ENCODE data around the gene ANKRD12. TPM values are rescaled to one million over a fixed set of nuclear protein-coding genes. Genes with fewer than 3 reads are reported as not detected.

ANKRD12 gene
- total and polyA plus RNA-seq, 2 experiments from 2014 or later: 23.9 to 92.4 TPM

GRCh38 chr18:9140984-9141383, 4.4 kb downstream of the ANKRD12 start:
- Mint-ChIP-seq H3K36me3 (ENCODE audit: low read depth) (no peaks in the 10 kb centered on the region), H3K9me3 (no peaks in the 10 kb centered on the region), H3K27me3 (ENCODE audit: insufficient read depth, low read depth, poor library complexity) (peaks cover 8% of the 10 kb centered on the region), H3K4me1 (peaks cover 22% of the 10 kb centered on the region), H3K27ac (no peak overlapping the region; the same call in 1 of the 2 replicates), H3K4me3 (no peak overlapping the region)
- TF ChIP-seq ZNF114 (CRISPR knock-in tag; IDR thresholded peaks at IDR 0.05): no peak
- no peak for TF ChIP-seq REST (IDR thresholded peaks at IDR 0.05; ENCODE audit: unreplicated experiment)
- TF ChIP-seq CREB1 (CRISPR knock-in tag; IDR thresholded peaks at IDR 0.05; ENCODE audit: low read depth): no peak
- no peak for TF ChIP-seq STAT1 (IDR thresholded peaks at IDR 0.05; ENCODE audit: unreplicated experiment)
- TF ChIP-seq, protein P1, sequence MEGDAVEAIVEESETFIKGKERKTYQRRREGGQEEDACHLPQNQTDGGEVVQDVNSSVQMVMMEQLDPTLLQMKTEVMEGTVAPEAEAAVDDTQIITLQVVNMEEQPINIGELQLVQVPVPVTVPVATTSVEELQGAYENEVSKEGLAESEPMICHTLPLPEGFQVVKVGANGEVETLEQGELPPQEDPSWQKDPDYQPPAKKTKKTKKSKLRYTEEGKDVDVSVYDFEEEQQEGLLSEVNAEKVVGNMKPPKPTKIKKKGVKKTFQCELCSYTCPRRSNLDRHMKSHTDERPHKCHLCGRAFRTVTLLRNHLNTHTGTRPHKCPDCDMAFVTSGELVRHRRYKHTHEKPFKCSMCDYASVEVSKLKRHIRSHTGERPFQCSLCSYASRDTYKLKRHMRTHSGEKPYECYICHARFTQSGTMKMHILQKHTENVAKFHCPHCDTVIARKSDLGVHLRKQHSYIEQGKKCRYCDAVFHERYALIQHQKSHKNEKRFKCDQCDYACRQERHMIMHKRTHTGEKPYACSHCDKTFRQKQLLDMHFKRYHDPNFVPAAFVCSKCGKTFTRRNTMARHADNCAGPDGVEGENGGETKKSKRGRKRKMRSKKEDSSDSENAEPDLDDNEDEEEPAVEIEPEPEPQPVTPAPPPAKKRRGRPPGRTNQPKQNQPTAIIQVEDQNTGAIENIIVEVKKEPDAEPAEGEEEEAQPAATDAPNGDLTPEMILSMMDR (conservative IDR thresholded peaks at IDR 0.05; ENCODE audit: low read depth in 2 of 2): no peak
- TF ChIP-seq EZH2 (IDR thresholded peaks at IDR 0.05; ENCODE audit: low read depth, unreplicated experiment): no peak
- H3K9me2 ChIP-seq (ENCODE audit: insufficient read depth): no peaks in the 10 kb centered on the region
- no peaks in the 10 kb centered on the region for H3K36me3 ChIP-seq (ENCODE audit: insufficient read depth)
- peaks cover 7% of the 10 kb centered on the region; the same call in 1 of the 2 replicates for H3K4me1 ChIP-seq (ENCODE audit: insufficient read depth)
- no peaks in the 10 kb centered on the region for H3K27me3 ChIP-seq (ENCODE audit: insufficient read depth)
- H2AFZ ChIP-seq: no peak overlapping the region
- H3K79me2 ChIP-seq (replicated peaks; ENCODE audit: insufficient read depth): peaks cover 85% of the 10 kb centered on the region
- H3K4me2 ChIP-seq: no peak overlapping the region
- 0 out of 2 replicates have a peak, but pooled peaks cover 5% of the 10 kb centered on the region for H3F3A ChIP-seq (replicated peaks; ENCODE audit: low read depth)
- no peak for DNase-seq (ENCODE audit: low spot score)
- H3K27ac ChIP-seq (ENCODE audit: low read depth): no peak overlapping the region
- H3K4me3 ChIP-seq: no peak overlapping the region
- peaks cover 3% of the 10 kb centered on the region; the same call in 1 of the 2 replicates for H4K20me1 ChIP-seq (replicated peaks; ENCODE audit: insufficient read depth)
- ATAC-seq: no peak

DNA sequence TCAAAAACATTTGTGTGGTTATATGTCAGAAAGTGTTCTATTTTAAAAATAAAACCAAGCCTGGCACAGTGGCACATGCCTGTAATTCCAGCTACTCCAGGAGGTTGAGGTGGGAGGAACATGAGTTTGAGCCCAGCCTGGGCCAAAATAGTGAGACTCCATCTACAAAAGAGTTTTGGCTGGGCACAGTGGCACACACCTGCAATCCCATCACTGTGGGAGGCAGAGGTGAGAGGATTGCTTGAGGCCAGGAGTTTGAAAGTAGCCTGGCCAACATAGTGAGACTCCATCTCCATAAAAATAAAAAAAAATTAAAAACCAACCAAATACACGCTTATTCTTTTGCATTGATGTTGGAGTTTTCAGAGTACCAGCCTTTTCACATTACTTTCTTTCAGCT, 9.6 kb downstream of the ANKRD12 start:
- H3K27ac Mint-ChIP-seq: no peak overlapping the region
- H3K27me3 Mint-ChIP-seq (ENCODE audit: insufficient read depth, low read depth, poor library complexity): peaks cover 3% of the 10 kb centered on the region
- Histone ChIP-seq H3K4me3 (no peak overlapping the region), H2AFZ (no peak overlapping the region), H4K20me1 (replicated peaks; ENCODE audit: insufficient read depth) (peaks cover 3% of the 10 kb centered on the region; the same call in 1 of the 2 replicates), H3K9me2 (ENCODE audit: insufficient read depth) (no peaks in the 10 kb centered on the region), H3K36me3 (ENCODE audit: insufficient read depth) (no peaks in the 10 kb centered on the region), H3K4me1 (ENCODE audit: insufficient read depth) (no peaks in the 10 kb centered on the region), H3K79me2 (replicated peaks; ENCODE audit: insufficient read depth) (peaks cover 91% of the 10 kb centered on the region), H3F3A (replicated peaks; ENCODE audit: low read depth) (no peaks in the 10 kb centered on the region), H3K27me3 (ENCODE audit: insufficient read depth) (no peaks in the 10 kb centered on the region), H3K27ac (ENCODE audit: low read depth) (no peak overlapping the region), H3K4me2 (no peak overlapping the region)
- peaks cover 18% of the 10 kb centered on the region for H3K4me1 Mint-ChIP-seq
- H3K4me3 Mint-ChIP-seq: no peak overlapping the region
- H3K36me3 Mint-ChIP-seq (ENCODE audit: low read depth): no peaks in the 10 kb centered on the region
- TF ChIP-seq EZH2 (IDR thresholded peaks at IDR 0.05; ENCODE audit: low read depth, unreplicated experiment): no peak
- no peak for TF ChIP-seq EZH2phosphoT487 (IDR thresholded peaks at IDR 0.05; ENCODE audit: unreplicated experiment)
- TF ChIP-seq ZNF114 (CRISPR knock-in tag; IDR thresholded peaks at IDR 0.05): no peak
- ATAC-seq: no peak
- no peak for DNase-seq (ENCODE audit: low spot score)
- no peaks in the 10 kb centered on the region for H3K9me3 Mint-ChIP-seq
